SW 1271 (cell line): ENCODE measurements around the gene WBP2.
"Not testable (repeated sequence)": the region's sequence is repeated elsewhere in the genome, so short reads cannot be mapped to it uniquely, and the experiment has no call there.

Source experiments
- DNase-seq, 2 experiments: peaks; one replicate each; lab custom pipeline; 2025; lab: John Stamatoyannopoulos, UW

The WBP2 gene

DNA sequence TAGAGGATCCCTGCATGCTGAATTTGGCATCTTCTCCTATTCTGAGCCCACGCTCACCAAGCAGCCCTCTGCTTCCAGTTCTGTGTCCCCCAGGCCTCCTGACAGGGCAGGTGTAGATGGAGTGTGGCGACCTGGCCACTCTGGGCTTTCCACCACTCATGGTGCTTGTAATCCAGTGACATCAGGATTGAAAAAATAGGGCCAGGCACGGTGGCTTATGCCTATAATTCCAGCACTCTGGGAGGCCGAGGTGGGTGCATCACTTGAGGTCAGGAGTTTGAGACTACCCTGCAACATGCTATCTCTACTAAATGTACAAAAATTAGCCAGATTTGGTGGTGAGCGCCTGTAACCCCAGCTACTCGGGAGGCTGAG, 41.1 kb downstream of the WBP2 start:
- no peak for DNase-seq

DNA sequence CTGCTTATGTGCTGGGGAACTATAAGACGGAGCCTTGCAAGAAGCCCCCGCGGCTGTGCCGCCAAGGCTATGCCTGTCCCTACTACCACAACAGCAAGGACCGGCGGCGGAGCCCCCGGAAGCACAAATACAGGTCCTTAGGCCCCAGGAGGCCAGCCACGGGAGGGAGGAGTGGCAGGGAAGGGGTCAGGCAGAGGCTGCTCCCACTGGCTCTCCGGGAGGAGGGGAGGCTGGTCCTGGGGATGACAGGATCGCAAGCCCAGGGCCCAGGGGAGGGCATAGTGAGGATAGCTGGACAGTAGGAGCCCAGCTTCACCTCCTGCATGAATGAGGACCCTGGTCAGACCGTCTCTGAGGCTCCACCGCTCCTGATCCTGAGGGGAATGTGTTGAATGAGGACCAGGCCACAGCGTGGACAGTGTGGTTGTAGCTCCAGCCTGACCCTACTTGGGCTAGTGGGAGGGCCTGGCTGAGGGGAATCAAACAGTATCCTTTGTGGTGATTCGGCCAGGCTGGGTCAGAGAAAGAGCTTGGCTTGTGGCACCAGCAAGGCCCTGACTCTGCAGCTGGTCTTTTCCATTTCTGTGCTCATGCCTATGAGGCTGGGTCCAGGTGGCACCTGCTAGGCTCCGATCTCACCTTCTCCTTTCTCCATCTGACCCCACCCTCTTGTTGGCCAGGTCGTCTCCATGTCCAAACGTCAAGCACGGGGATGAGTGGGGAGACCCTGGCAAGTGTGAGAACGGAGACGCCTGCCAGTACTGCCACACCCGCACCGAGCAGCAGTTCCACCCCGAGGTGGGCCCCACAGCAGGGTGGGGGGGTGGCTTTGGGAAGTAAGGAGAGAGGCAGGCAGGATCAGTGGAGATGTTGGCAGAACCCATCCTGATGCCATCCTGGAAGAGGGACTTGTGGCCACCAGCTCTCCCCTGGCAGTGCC, 41.8 kb downstream of the WBP2 start:
- DNase-seq, result no peak

DNA sequence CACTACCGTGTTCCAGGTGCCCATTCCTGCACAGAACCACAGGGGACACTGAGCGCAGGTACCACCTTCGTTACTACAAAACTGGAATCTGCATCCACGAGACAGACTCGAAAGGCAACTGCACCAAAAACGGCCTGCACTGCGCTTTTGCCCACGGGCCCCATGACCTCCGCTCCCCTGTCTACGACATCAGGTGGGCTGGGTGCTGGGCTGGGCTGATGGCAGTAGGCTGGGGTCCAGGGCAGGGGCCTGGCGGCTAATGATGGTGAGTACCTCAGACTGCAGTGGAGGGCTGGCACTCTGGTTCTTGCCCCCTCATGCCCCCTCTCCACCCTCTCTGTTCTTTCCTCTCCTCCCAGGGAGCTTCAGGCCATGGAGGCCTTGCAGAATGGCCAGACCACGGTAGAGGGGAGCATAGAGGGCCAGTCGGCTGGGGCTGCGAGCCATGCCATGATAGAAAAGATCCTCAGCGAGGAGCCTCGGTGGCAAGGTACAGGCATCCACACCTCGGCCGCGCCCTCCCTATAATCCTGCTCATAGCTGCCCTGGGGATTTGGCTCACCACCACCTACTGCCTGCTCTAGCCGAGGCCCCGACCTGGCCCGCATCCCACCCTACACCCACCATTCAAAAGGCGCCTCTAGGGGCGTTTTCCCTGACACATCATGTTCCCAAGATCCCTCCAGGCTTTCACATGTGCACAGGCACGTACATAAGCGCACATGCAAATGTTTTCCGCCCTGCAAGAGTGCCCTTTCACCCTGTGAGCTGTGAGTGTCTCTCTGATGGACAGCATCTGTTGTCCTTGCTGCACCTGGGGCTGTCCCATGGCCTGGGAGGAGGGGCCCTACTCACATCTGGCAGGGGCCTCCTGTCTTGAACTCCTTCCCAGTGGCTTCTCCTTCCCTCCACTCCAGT, 42.8 kb downstream of the WBP2 start:
- DNase-seq, result no peak

DNA sequence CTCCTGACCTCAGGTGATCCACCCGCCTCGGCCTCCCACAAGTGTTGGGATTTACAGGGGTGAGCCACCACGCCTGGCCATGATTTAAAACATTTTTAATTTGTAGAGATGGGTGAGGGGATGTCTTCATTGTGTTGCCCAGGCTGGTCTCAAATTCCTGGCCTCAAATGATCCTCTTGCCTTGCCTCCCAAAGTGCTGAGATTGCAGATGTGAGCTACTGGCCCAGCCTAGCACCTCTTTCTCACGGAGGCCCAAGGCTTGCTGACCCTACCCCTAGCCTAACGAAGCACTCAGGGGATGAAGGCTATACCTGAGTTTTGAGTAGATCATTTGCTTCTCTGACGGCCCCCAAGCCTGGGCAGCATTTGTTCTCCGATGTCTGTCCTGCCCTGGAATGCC, 44.0 kb downstream of the WBP2 start:
- no peak for DNase-seq

DNA sequence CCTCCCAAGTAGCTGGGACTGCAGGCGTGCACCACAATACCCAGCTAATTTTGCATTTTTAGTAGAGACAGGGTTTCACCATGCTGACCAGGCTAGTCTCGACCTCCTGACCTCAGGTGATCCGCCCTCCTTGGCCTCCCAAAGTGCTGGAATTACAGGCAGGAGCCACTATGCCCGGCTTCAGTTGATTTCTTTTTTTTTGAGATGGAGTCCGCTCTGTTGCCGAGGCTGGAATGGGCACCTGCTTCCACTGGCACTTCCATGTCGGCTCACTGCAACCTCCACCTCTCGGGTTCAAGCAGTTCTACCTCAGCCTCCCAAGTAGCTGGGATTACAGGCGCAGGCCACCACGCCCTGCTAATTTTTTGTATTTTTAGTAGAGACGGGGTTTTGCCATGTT, 44.4 kb downstream of the WBP2 start:
- not testable (repeated sequence) for DNase-seq

DNA sequence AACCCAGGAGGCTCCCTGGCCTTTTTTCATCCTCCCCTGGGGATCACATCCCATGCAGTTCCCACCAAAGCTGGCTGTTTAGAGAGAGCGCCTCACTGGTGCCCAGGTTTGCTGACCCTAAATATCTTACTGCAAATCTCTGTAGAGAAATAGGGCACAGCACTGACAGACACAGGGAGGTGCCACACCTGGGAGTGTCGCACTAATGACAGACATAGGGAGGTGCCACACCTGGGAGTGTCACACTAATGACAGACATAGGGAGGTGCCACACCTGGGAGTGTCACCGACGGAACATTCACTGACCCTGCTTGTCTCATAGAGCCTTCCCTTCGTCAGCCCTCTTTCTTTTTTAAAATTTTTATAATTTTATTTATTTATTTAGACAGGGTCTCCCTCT, 44.9 kb downstream of the WBP2 start:
- no peak for DNase-seq

DNA sequence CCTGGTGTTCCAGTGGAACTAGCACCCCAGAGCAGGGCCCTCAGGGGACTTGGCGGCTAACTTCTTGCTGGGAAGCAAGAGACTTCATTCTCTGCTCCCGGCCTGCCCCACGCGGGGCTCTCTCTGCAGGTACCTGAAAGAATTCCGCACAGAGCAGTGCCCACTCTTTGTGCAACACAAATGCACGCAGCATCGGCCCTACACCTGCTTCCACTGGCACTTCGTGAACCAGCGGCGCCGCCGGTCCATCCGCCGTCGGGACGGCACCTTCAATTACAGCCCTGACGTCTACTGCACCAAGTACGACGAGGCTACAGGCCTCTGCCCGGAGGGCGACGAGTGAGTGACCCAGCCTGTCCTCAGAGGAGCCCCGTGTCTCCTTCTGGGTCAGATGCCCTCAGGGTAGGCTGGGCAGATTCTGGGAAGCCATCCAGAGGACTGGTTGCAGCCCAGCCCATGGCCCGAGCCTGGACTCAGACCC, 45.5 kb downstream of the WBP2 start:
- no peak for DNase-seq

DNA sequence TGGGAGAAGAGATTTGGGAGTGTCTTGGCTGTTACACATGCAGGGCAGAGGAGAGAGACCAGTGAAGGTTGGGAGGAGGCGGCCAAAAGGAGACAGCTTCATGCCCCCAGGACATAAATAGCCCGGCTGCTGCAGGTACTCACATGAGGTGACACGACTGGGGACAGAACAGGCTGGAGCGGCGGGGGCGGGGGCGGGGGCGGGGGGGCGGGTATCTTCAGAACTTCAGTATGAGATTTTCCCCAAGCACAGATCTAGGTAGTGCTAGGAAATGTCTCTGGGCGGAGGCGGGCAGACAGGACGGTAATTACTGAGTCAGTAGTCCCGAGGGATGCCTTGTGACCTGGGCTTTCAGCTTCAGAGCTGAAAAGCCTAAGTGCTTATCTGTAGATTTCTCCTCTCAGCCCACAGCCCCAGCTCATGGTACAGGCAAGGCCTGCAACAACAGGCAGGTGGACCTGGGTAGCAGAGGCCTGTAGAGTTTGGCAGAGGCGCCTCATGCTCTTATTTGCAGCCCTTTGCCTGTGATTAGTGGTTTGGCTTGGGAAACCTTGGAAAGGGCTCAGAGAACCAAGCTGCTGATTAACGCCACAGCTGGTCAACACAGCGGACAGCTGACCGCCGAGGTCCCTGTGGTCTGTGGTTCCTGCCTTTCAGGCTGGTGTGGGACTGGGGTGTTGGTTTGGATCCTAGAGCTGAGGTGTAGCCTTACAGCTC, 46.1 kb downstream of the WBP2 start:
- no peak for DNase-seq

DNA sequence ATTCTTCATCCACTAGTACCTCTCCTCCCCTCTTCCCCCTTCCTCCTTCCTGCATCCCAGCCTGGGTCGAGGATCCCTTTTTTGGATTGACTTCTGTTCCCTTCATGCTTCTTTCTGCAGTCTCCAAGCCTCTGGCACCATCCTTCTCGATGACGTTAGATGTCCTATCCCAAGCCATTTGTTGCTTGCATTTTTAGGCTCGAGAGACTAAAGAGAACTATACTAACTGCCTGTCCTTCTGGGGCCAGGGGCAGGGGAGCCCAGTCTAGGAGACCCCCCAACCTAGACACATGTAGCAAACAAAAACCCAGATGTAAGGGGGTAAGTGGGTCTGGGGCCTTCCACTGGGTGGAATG, 46.6 kb downstream of the WBP2 start:
- no peak for DNase-seq

DNA sequence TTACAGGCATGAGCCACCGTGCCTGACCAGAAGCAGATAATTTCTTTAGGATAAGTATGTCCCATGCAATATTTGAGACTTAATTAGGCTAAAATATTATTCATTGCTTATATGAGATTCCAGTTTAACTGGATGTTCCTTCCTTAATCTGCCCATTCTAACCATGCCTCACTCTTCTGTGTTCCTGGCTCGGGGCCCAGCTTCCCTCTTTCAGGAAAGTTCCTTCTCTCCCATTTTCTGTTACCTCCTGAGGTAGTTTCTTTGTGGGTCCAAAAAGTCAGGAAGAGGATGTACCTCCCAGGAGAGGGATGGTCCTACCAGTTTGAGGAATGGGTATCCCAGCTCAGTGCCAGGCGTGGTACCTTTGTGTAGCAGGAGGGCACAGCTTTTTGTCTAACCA, 47.3 kb downstream of the WBP2 start:
- DNase-seq, result no peak

DNA sequence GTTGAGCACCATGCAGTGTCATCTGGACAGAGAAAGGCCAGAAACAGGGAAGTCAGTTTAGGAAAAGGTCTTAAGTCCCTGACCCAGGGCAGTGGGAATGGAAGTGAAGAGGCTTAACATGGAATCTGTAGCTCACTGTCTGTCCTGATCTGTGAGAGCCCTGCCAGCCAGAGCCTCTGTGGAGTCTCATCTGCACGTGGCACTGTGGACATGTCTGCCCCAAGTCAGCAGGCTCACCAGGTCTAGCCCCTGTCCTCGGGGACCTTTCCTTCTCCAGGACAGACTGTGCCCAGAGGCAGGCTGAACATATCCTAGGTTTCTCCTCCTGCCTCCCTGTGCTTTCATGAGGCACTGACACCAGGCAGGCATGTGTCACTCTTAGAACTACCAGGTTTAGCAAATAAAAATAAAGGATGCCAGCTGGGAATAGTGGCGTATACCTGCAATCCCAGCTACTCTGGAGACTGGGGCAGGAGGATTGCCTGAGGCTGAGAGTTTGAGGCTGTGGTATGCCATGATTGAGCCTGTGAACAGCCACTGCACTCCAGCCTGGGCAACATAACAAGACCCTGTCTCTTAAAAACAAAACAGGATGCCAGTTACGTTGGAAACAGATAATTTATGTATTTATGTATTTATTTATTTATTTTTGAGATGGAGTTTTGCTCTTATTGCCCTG, 48.2 kb downstream of the WBP2 start:
- DNase-seq, result no peak

DNA sequence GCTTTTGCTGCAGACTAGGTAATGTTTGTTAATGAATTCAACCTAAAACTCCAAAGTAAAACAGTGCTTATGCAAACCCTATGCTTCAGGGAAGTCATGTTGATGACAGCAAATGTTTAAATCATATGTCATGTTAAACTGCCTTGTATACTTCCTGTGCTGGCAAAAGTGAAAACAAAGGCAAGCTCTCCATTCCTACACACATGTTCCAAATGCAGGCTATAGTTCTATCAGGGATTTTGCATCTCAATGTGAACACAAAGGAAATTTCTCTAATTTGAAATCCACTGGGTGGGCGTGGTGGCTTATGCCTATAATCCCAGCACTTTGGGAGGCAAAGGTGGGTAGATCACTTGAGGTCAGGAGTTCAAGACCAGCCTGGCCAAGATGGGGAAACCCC, 51.3 kb downstream of the WBP2 start:
- DNase-seq, result no peak

DNA sequence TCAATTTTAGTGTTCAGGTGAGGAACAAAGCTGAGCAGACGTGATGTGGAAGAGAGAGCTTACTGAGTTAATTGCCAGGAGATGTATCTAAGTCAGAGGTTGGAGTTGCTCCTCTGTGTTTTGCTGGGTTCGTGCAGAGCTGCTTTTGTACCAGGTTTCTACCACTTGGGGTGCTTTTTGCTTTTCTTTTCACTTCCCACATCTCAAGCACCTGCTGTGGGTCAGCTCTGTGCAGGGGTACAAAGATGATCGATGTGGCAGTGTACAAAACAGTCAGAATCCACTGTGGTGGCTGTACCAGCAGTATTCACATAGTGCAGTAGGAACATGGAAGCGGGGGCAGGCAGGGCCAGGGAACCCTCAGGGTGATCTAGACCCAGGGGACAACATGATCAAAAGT, 55.7 kb downstream of the WBP2 start:
- no peak for DNase-seq

DNA sequence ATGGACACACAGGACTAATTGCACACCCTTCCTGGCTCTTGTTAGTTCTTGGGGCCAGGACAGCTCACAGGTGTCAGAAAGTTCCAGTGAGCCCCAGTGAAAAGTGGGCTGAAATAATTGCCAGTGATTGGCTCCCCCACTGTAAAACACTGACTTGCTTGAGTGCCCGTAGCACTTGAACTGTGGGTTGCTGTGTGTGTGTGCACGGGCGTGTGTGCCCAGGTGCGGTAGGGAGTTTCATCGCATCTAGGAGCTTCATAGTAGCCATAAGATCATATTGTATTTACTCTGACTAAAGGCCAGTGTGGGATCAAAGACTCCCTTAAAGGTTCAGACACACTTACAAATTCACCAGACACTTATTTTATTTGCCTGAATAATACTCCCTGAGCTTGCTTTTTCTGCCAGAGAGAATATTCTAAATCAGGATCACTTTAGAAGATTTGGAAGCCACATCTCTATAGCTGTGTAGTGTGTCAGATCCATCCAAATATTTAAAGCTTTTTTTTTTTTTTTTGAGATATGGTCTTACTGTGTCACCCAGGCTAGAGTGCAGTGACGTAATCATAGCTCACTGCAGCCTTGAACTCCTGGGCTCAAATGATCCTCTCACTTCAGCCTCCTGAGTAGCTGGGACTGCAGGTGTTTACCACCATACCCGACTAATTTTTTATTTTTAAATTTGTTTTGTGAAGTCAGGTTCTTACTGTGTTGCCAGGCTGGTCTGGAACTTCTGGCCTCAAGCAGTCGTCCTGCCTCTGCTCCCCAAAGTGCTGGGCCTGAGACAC, 59.1 kb downstream of the WBP2 start:
- DNase-seq, result no peak
